T47D (cell line): ENCODE results near the gene PUS3.
A peak's percentile ranks its signal among the peaks of the same experiment; 100 is the strongest.

Experiments
- DNase-seq, 2 experiments: peaks; one replicate each; pipeline versions ENCODE4 v3.0.0 to v3.0.0-alpha.2; 2011 to 2012; ENCODE audit warnings: low read depth in 1 of 2, low spot score in 1 of 2
- JUND ChIP-seq: IDR thresholded peaks from 2 replicates; pipeline ENCODE4 v1.6.1; 2012; ENCODE audit warnings: low read depth
- in situ Hi-C: cut with HindIII; loops from 2 replicates; pipeline ENCODE4 v1.10.0; 2016; ENCODE audit warnings: low sequenced_read_pairs, low pct_unique_long_range_greater_than_20kb

The PUS3 gene

DNA sequence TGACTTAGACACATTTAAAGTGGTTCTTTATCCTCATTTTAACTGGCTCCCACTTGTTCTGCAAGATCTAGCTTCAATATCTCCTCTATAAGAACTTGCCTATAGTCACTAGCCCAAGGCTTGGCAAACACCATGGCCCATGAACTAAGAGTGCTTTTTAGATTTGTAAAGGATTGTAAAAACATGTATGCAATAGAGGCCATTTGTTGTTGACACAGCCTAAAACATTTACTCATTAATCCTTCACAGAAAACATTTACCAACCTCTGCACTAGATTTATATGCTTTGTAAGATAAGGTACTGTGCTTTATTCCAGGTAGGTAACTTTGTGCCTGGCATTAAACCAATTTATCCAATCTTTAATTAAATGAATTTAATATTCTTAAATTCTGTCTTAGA, 10.0 kb downstream of the PUS3 start:
- DNase-seq: no peak
- in situ Hi-C loops: no loop called here
- TF ChIP-seq JUND: peak; percentile 63; the same call in 1 of the 2 replicates

- DNase-seq: no peak
- in situ Hi-C loops: no loop called here
Measured at GRCh38 chr11:125892071-125892470, 10.9 kb downstream of the PUS3 start.

GRCh38 chr11:125890447-125891100, 12.4 kb downstream of the PUS3 start:
- no peak for DNase-seq
- in situ Hi-C loops: no loop called here
- TF ChIP-seq JUND: no peak

More at GRCh38 chr11:125892071-125892470, 10.9 kb downstream of the PUS3 start:
- TF ChIP-seq JUND: no peak

GRCh38 chr11:125887373-125888324, 15.4 kb downstream of the PUS3 start, which contains the start of gene HYLS1:
HYLS1 (plus strand) TSS chr11:125887668; CDS start chr11:125899369, 11,701 bp downstream.
- in situ Hi-C loops: no loop called here
- TF ChIP-seq JUND: no peak
- DNase-seq: peak; percentile 97 to 100

DNA sequence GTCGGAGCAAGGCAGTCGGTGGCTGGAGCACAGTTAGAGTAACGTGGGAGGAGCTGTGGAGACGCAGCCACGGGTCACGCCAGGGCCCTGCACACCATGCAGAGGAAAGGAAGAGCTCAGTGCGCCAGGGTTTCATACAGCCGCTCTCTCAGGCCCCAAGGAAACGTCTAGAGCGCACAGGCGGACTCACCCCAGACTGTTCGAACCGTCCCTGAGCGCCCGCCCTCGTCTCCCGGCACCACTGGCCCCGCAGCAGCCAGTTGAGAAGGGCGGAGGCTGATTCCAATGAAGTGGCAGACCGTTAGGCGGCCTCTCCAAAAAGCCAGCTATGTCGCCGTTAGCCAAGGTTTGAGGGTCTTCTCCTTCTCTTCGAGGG, 16.0 kb downstream of the PUS3 start:
- peak in 1 of 2 experiments; percentile 82 for DNase-seq
- TF ChIP-seq JUND: no peak
- in situ Hi-C loops: no loop called here

GRCh38 chr11:125883375-125883774, 19.6 kb downstream of the PUS3 start:
- no peak for TF ChIP-seq JUND
- DNase-seq: no peak
- in situ Hi-C loops: no loop called here

GRCh38 chr11:125881291-125881690, 21.7 kb downstream of the PUS3 start:
- no peak for TF ChIP-seq JUND
- in situ Hi-C loops: no loop called here

GRCh38 chr11:125874556-125875124, 28.4 kb downstream of the PUS3 start:
- peak; percentile 84 to 91 for DNase-seq
- no peak for TF ChIP-seq JUND
- in situ Hi-C loops: no loop called here

More at GRCh38 chr11:125881291-125881690, 21.7 kb downstream of the PUS3 start:
- DNase-seq: no peak

- DNase-seq: no peak
- in situ Hi-C loops: no loop called here
Measured at GRCh38 chr11:125873881-125874555, 29.0 kb downstream of the PUS3 start.

DNA sequence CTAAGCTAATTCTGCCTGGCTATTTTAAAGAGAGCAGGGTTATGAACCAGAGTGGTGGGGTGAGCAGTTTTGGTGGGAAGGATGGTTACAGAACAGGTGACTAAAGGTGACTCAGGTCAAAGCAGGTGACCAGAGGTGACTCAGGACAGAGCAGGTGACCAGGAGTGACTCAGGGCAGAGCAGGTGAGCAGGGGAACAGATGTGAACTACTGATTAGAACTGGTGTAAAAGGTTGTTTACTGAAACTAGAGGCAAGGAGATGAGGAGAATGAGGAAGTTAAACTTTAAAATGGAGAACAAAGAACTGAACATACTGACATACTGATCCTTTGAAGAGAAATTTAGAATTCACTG, 30.9 kb downstream of the PUS3 start:
- no peak for TF ChIP-seq JUND
- no peak for DNase-seq
- in situ Hi-C loops: no loop called here

More at GRCh38 chr11:125873881-125874555, 29.0 kb downstream of the PUS3 start:
- no peak for TF ChIP-seq JUND

GRCh38 chr11:125871391-125872137, 31.4 kb downstream of the PUS3 start:
- in situ Hi-C loops: no loop called here
- no peak for TF ChIP-seq JUND
- peak; percentile 52 to 77 for DNase-seq
